Body of pancreas (tissue), 4 donors: ENCODE data around the gene CYCS. TPM values are rescaled to one million over a fixed set of nuclear protein-coding genes. Genes with fewer than 3 reads are reported as not detected.

Experiments
- ATAC-seq: fragments of 150-250 bp; one replicate; pipeline ENCODE4 v1.9.1; 2016
- DNase-seq, 4 donors: peaks; one replicate each; pipeline ENCODE4 v3.0.0-alpha.2; 2019
- H3K27ac ChIP-seq, 4 donors: fragments of 200-600 bp; sonication (generic); 1 replicate in 3 of 4; 2 replicates in 1 of 4; pipeline versions ENCODE4 v1.5.1 to v1.6.1; 2016 to 2019; ENCODE audit warnings: mild to moderate bottlenecking in 1 of 4, mixed read lengths in 1 of 4, moderate library complexity in 1 of 4
- H3K27me3 ChIP-seq, 2 donors: fragments of 200-600 bp; sonication (generic); one replicate each; pipeline ENCODE4 v1.6.0; 2016; ENCODE audit warnings: mild to moderate bottlenecking in 1 of 2
- H3K36me3 ChIP-seq, 2 donors: fragments of 200-600 bp; sonication (generic); replicated peaks in 1 of 2; 2 replicates each; pipeline ENCODE4 v1.5.1; 2016; ENCODE audit warnings: low read depth in 2 of 2; ENCODE audit not compliant: insufficient read depth in 1 of 2
- H3K4me1 ChIP-seq: fragments of 200-600 bp; sonication (generic); one replicate; pipeline ENCODE4 v1.6.0; 2016
- H3K4me3 ChIP-seq, 2 donors: fragments of 200-600 bp; sonication (generic); 1 replicate in 1 of 2; 2 replicates in 1 of 2; pipeline ENCODE4 v1.5.1; 2016 to 2019
- H3K9me3 ChIP-seq, 3 donors: fragments of 200-600 bp; sonication (generic); 1 replicate in 2 of 3; 2 replicates in 1 of 3; pipeline ENCODE4 v1.5.1; 2016
- CTCF ChIP-seq, 7 experiments: fragments of 450-650 bp in 4 of 7; fragments of 200-600 bp in 3 of 7; sonication (generic) in 3 of 7; IDR thresholded peaks; one replicate each; pipeline ENCODE4 v1.5.1; 2016 to 2019; ENCODE audit warnings: antibody characterized with exemption in 7 of 7
- POLR2A ChIP-seq, 3 donors: fragments of 450-650 bp; IDR thresholded peaks; one replicate each; pipeline ENCODE4 v1.6.1; 2016; ENCODE audit warnings: antibody characterized with exemption in 3 of 3, mild to moderate bottlenecking in 2 of 3
- WGBS, 2 donors: methylation state at CpG; one replicate each; pipeline ENCODE4 v1.1.5; 2017; 5-methylcytosine and 5-hydroxymethylcytosine counted together
- intact Hi-C: fragments of 100-400 bp; cut with DNase I; formaldehyde crosslinking; loops from one replicate; pipeline ENCODE4 v1.15.1; 2023
- total RNA-seq, 2 donors: library from RNA; depleted of rRNA; stranded (reverse); fragments of >200 nt; gene quantifications; one replicate each; pipeline ENCODE4 v1.1.0, GENCODE V29; 2016

Gene CYCS
- total RNA-seq, 2 donors from 2014 or later: 5.9 to 11.7 TPM

GRCh38 chr7:25101817-25102216 is 23.2 kb downstream of the CYCS start:
- Histone ChIP-seq H3K27me3 (no peaks in the 10 kb centered on the region), H3K9me3 (no peaks in the 10 kb centered on the region), H3K27ac (no peak overlapping the region), H3K4me1 (no peaks in the 10 kb centered on the region), H3K36me3 (no peaks in the 10 kb centered on the region), H3K4me3 (no peak overlapping the region)
- DNase-seq (no peak), ATAC-seq (no peak)
- TF ChIP-seq POLR2A (IDR thresholded peaks at IDR 0.05): no peak
- TF ChIP-seq CTCF (IDR thresholded peaks at IDR 0.05): no peak
- intact Hi-C loops: no loop called here

GRCh38 chr7:25098096-25099046 is 26.7 kb downstream of the CYCS start:
- DNase-seq (peak; percentile 48 to 65 (median 52)), ATAC-seq (peak; percentile 47)
- 23 to 27% methylated on average over 11 of the region's 11 CpGs for whole genome bisulfite sequencing, 2 donors
- H3K4me3 ChIP-seq: no peak overlapping the region
- H3K27ac ChIP-seq: no peak overlapping the region
- TF ChIP-seq CTCF (IDR thresholded peaks at IDR 0.05) (peak; percentile 65 to 88 (median 69)), POLR2A (IDR thresholded peaks at IDR 0.05) (no peak)
- no peaks in the 10 kb centered on the region for H3K36me3 ChIP-seq
- peaks cover 4% of the 10 kb centered on the region for H3K4me1 ChIP-seq
- no peaks in the 10 kb centered on the region for H3K27me3 ChIP-seq
- H3K9me3 ChIP-seq: no peaks in the 10 kb centered on the region
- intact Hi-C loops: no loop called here

- H3K27me3 ChIP-seq: no peaks in the 10 kb centered on the region
- no peak for TF ChIP-seq POLR2A (IDR thresholded peaks at IDR 0.05)
- TF ChIP-seq CTCF (IDR thresholded peaks at IDR 0.05): no peak
- WGBS, 2 donors: 16 to 23% methylated on average over 5 of the region's 5 CpGs
Measured at GRCh38 chr7:25095516-25096345, 29.3 kb downstream of the CYCS start.

GRCh38 chr7:25093268-25093826 is 31.7 kb downstream of the CYCS start:
- no peaks in the 10 kb centered on the region for H3K36me3 ChIP-seq
- WGBS, 2 donors: 62 to 73% methylated on average over 6 of the region's 6 CpGs
- H3K4me1 ChIP-seq: peaks cover 10% of the 10 kb centered on the region
- intact Hi-C loops: no loop called here
- no peak overlapping the region for H3K27ac ChIP-seq
- peak; percentile 84 for ATAC-seq
- H3K9me3 ChIP-seq: no peaks in the 10 kb centered on the region
- H3K4me3 ChIP-seq: no peak overlapping the region
- no peaks in the 10 kb centered on the region for H3K27me3 ChIP-seq
- peak; percentile 54 to 78 (median 68) for DNase-seq
- TF ChIP-seq POLR2A (IDR thresholded peaks at IDR 0.05): no peak
- peak; percentile 45 to 72 (median 54) for TF ChIP-seq CTCF (IDR thresholded peaks at IDR 0.05)

More at GRCh38 chr7:25095516-25096345, 29.3 kb downstream of the CYCS start:
- intact Hi-C loops: no loop called here
- no peaks in the 10 kb centered on the region for H3K9me3 ChIP-seq
- no peak overlapping the region for H3K27ac ChIP-seq
- peaks cover 10% of the 10 kb centered on the region for H3K4me1 ChIP-seq
- H3K4me3 ChIP-seq: no peak overlapping the region
- H3K36me3 ChIP-seq: no peaks in the 10 kb centered on the region
- ATAC-seq: no peak
- no peak for DNase-seq
